A172 (cell line): Measurements from ENCODE around the gene DHRS11. TPM values are rescaled to one million over a fixed set of nuclear protein-coding genes. Genes with fewer than 3 reads are reported as not detected.

ENCODE experiments used
- DNase-seq: peaks from one replicate; pipeline ENCODE4 v3.0.0-alpha.2; 2015; ENCODE audit warnings: low spot score
- total RNA-seq: library from RNA; depleted of rRNA; stranded (reverse); fragments of >200 nt; shearing (Covaris generic); gene quantifications from 2 replicates; pipeline ENCODE4 v1.2.3, GENCODE V29; 2014

DHRS11 gene
- total RNA-seq, 1 experiment from 2014 or later: 15.4 TPM

DNA sequence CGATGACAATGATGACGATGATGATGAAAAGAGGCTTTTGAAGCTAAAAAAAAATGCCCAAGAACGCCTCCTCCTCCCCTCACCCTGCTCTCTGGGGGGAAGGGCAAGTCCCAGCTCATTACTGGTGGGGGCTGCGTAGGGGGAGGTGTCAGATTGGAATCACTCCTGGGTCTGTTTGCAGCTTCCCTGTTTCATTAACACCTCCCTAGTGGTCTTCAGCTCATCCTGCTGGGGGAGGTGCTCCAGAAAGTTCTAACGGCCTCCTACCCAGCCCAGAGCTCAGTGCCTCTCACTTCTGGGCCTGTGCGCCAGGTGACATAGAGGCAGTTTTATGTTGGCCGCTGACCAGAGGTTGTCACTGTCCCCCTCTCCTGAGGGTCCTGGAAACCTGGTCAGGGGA, 22.4 kb downstream of the DHRS11 start:
- DNase-seq: no peak

DNA sequence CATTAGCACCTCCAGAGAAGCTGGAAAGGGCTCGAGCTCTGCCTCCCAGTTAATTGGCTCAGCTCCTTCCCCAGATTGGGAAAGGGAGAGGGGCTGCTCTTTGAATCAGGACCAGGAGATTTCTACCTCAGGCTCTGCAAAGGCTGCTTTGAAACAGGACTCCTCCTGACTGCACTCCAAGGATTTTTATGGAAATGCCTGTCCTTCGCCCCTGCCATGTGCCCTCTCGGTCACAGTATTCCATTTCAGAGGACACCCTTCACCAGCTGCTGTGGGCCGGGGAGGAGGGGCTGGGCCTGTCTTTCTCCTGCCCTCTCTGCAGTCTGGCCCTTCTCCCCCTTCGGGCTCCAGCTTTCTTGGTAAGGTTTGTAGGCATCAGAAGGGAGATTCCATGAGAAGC, 23.3 kb downstream of the DHRS11 start:
- DNase-seq: no peak

DNA sequence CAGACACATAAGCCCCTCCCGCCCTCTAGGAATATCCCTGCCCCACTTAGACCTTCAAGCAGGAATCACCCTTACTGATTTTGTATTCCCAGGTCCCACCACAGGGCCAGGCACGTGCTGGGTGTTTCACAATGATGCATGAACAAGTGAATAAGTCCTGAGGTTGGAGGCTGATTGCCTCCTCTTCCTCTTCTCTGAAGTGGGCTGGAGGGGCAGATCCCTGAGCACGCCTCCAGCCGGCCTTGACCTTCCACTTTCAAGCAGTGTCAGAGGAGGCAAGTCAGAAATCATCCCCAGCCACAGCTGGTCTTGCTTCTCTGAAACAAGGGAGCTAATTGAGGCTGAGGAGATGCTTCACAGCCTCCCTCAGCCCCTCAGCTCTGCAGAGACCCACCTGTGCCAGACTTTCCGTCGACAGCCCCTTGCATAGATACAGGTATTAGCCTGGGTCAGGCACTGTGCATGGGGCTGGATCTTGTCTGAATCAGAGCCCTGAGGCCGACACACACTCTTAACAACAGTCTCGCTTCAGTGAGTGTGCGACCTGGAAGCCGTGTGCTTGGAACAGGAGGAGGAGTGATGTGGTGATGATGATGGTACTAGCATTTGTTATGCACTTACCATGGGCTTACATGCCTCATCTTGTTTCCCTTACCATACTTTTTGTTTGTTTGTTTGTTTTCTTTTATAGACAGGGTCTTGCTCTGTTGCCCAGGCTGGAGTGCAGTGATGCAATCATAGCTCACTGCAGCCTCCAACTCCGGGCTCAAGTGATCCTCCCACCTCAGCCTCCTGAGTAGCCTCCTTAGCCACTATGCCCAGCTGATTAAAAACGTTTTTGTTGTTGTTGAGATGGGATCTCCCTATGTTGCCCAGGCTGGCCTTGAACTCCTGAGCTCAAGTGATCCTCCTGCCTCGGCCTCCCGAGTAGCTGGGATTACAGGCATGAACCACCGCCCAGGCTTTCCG, 24.7 kb downstream of the DHRS11 start:
- no peak for DNase-seq

DNA sequence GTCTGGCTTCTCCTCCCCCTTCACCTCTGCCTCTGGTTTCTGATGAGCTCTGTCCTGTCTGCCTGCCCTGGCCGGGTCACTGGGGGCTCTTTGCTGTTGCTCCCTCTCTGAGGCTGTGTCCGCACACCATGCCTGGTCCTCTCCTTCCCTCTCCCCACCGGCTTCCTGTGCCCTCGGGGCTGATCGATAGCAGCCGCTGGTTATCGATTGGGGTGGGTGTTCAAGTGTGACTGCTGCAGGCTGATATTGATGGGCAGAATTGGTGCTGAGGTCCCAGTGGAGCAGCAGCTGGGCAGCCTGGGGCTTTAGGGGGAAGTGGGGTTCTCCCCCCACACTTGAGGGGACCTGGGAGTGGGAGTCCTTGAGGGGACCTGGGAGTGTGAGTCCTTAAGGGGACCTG, 26.1 kb downstream of the DHRS11 start:
- no peak for DNase-seq

DNA sequence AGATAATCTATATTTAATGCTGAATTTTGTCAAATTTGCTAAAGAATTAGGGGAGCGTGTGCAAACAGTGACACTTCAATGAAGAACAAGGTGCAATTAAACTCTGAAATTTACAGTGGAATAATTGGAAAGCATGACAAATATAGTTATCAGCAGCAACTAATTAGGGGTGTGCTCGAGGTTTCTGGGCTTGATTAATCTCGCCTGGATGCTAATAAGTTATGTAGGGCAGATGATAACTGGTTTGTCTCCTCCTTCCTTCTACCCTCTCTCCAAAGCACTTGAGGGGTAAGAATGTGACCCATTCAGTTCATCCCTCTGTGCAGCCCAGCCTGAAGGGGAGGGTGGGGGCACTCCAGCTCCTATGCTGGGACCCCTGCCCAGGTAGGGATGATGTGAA, 31.6 kb downstream of the DHRS11 start:
- no peak for DNase-seq

DNA sequence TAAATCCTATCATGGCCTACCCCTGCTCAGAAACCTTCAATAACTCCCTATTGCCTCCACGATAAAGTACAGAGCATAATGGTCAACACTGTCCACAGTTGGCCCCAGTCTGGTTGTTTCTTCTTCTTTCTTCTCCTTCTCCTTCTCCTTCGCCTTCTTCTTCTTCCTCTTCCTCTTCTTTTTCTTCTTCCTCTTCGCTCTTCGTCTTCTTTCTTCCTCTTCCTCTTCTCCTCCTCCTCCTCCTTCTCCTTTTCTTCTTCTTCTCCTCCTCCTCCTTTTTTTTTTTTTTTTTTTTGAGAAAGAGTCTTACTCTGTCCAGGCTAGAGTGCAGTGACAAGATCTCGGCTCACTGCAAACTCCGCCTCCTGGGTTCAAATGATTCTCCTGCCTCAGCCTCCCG, 33.5 kb downstream of the DHRS11 start:
- DNase-seq: no peak

DNA sequence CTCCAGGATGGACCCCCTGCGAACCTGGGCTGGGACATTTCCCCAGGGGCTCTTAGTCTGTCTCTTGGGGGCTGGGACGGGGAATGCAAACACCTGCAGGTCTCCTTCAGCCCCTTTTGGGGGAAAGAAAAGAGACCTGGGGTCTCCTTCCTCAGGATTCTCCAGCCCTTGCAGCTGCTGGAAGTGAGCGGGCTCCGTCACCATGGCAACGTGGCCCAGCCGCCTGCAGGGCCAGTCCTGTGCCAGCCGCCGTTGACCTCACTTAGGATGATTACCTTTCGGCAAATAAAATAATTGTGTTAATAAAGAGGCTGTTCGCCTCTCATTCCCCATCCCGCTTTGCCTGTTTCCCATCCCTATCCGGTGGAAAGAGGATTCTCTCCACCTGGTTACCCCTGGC, 35.4 kb downstream of the DHRS11 start:
- DNase-seq: no peak

DNA sequence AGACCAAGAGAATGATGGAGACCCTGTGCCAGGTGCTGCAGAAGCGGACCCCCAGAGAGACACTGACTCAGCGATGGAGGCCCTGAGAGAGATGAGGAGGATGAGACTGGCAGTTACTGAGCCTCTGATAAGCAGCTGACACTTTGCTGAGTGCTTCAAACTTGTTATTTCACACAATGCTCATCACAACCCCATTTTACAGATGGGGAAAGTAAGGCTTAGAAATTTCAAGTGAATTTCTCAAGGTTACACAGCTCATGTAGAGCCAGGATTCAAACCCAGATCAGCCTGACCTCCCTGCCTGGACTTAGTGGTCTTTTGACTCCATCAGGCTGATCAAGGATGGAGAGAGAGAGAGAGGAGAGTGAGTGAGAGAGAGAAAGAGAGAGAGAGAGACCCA, 36.9 kb downstream of the DHRS11 start:
- DNase-seq: no peak

DNA sequence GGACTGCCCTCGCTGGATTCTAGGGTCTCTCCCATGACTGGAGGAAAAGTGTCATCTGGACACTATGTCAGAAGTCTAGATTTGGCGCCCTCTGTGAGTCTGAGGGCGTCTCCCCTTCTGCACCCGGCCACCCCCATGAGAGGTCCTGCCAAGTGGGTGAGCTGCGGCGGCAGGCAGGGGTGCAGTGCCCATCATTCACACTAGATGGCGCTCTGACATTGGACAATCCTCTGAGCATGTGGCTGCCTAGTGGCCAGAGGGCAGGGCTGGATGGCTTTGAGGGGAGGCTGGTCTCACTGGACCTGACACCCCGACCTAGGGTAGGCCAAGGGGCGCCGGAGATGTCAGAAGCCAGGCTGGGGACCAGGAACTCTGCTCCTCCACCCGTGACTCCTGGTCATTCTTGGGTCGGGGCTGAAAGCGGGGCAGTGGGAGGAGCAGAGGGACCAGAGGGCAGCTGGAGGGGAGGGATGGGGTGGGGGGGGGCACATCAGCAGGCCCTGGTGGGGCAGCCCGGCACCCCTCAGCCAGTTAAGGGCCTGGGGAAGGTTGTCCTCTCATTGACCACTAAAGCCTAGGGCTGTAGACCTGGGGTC, 37.7 kb downstream of the DHRS11 start:
- peak; percentile 76 for DNase-seq

DNA sequence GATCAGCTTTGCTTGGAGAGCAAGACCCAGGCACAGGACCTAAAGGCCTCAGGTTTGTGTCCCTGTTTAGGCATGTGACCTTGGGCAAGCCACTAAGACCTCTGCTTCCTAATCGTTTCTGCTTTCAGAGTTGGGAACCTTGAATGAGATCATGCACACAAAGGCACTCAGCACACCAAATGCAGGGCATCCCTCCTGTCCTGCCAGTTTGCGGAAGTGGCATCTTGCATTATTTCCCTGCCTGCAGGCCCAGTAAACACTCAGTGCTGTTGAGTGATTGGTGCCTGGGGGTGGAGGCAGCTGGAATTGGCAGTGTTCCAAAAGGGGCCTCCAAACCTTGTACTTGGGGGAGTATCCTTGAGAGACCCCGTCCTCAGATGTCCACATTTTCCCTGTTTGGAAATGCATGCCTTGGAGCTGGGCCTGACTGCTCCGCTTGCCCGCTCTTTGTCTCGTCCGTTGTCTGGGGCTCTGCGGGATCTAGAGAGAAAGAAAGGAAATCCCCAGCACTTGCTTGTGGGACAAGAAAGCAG, 38.4 kb downstream of the DHRS11 start:
- no peak for DNase-seq

DNA sequence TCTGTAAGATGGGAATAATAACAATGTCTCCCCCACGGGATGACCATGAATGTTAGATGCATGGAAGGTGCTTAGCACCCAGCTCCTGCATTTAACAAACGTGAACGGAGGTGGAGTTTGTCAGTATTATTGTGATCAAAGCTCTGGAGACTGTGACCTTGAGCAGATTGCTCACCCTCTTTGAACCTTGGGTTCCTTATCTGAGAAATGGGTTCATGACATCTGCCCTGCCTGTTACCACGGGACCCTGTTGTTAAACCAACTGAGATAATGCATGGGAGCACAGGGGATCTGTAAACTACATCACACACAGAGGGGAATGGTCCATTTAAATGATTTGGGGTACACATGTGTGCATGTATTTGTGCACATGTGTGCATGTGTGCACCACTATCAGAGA, 39.3 kb downstream of the DHRS11 start:
- no peak for DNase-seq

DNA sequence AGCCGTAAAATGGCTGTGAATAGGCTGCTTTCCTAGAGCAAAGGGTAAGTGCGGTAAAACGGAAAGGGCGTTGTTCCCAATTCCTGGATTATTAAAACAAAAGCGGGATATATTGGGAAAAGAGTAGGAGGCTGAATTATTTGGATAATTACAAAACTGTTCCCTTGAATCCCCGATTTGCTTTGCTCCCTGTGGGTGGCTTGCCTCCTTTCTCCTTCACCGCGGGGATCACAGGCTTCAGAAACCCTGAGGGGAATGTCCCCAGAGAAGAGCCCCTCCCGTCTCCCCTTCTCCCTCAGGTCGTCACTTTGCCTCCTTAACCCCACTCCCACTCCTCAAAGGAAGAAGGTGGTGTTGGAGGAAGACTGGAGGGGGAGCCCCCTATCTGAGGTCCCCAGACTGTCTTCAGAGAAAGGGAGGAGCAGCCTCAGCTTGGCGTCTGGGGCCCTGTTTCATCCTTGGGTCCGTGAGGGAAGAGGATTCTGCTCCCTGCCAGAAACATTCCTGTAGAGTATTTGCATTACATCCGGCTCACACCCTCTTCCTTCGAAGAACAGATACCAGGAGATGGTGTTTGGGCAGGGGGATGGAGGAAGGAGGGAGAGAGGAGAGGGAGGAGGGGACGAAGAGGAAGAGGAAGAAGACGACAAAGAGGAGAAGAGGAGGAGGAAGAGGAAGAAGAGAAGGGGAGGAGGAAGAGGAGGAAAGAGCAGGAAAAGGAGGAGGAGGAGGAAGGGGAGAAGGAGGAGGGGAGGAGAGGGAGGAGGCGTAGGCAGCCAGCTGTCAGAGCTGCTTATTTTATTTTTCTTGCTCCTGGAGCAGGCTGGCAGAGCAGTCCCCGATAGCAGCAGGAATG, 41.5 kb downstream of the DHRS11 start:
- no peak for DNase-seq

DNA sequence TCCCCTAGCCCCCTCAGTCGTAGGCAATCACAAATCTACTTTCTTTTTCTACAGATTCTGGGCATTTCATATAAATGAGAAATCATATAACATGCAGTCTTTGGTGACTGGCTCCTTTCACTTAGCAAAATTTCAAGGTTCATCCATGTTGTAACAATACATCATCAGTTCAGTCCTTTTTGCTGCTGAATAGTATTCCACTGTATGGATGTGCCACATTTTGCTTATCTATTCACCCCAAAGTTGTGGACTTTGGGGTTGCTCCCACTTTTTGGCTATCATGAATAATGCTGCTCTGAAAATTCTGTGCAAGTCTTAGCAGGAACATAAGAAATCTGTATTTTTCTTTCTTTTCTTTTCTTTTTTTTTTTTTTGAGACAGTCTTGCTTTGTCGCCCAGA, 48.7 kb downstream of the DHRS11 start:
- no peak for DNase-seq

DNA sequence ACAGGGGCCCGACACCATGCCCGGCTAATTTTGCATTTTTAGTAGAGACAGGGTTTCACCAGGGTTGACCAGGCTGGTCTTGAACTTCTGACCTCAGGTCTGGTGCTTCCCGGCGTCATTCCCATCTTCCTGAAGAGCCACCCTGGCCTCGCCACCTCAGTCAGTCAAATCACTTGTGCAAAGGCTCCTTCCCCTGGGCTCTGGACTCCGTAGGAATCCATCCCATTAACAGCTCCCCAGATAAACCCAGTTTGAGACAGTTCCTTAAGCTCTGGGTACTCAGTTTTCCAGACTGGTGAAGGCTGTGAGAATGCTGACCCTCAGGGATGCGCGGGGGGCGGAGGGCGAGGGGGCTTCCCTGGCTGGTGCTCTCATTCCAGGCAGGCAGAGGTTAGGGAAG, 49.2 kb downstream of the DHRS11 start:
- no peak for DNase-seq

DNA sequence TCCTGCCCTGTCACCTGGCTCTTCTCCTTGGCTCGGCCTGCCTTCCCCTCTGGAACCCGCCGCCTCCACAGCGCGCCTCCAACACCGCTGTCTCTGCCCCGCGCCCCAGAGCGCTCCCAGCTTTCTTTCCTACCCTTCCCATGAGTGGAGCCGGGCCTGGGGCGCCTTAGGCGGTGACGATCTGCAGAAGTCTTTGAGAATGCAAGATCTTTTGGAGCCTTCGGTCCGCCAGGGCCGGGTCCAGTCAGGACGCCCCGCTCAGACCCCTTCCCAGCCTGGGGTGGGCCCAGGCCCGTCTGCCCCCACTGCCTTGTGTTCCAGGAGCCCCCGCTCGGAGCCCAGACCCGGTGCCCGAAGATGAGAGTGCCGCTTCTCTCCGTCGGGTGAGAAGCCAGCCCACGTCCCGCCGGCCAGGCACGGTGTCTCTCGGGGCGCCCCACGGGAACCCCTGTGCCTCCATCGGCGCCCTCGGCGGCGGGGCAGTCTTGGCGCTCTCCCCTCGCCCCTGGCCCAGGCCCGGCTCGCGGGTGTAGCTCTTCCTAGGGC, 49.7 kb downstream of the DHRS11 start:
- DNase-seq: no peak

DNA sequence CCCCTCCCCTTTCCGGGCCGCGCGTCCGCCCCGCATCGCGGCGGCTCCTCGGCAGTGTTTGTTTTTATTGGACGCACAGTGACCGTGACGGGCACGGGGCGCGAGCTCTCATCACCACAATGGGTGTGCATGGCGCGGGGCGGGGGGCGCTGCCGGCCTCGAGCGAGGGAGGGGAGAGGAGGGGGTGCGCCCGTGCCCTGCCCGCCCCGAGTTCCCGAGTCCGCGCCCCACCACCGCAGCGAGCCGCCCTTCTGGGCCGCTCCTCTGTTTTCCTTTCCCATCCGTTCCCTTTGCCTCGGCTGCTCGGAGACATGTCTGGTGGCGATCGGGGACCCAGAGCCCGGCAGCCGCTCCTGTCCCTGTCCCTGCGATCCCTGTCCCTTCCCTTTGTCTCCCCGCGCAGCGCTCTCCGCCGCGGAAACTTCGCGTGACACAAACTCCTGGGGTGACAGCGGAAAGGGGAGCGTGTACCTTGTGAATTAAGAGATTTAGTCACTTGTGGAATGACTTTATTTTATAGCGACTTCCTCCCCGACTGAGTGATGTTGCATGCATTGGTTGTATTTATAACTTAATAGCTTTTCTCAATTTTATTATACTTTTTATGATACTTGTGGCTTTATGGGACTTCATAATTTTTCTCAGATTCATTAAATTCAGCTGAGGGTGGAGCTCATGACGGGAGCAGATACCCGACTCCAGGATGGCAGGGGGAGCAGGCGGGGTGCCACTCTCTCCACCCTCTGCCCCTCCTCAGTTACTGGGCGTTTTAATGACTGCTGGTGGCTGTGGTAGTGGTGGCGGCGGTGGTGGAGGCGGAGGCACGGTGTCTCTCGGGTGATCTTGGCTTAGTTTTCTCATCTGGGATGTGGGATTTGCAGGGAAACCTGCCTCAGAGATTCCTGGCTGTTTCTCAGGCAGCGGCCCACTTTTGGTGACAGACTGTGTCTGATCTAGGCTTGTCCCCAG, 50.5 kb downstream of the DHRS11 start:
- no peak for DNase-seq

DNA sequence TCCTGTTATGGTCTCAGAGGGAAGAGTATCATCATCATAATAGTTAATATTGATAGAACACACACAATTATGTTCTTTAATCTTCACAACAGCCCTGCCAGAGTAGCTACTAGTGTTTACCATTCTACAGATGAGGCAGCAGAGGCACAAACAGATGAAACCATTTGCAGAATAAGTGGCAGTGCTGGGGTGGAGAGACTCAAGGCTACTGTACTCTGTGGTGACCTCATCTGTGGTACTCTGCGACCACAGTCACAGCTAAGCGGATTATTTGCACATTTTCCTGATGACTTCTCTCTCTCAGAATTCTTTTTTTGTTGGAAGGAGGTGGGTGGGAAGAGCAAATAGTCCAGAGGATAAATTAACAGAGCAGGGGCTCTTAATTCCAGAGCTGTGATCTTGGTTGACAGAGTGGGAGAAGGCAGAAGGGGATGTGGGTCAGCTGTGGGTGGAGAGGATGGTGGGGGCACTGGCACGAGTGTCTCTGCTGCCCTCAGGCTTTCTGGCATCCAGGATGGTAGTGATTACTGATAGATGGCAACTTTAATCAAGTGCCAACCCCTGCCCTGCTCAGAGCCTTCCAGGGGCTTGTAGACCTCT, 51.5 kb downstream of the DHRS11 start:
- DNase-seq: no peak

DNA sequence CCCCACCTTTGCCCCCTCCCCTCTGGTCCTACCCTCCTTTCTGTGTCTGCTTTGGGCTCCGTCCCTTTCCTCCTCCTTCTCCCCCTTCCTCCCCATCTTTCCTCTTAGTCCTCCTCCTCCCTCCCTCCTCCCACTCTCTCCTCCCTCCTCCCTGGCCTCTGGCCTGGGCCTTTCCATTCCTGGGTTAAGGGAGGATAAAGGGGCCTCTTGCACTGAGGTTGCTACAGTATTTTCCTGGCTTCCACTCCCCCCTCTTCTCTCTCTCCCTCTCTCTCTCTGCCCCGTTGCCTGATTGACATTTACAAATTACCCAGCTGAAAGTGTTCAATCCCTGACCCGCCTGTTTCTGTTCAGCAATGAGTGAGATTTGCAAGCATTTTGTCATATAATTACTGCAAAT, 53.7 kb downstream of the DHRS11 start:
- no peak for DNase-seq

DNA sequence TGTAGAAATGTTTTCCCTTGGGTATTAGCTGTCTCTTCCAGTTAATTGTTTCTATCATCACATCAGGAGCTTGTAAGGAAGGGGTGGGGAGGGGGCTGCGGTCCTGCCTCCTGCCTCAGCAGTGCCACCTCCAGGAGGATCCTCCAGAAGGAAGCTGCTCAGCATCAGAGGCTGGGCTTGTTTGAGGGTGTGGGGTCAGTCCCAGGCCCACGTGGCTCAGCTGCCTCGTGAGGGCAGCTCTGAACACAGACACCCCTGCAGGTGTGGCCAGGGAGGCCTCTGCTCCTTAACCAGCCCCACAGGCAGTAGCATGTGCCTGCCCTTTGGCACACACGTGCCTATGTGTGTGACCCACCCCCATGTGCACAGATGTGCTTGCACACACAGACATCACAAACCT, 56.0 kb downstream of the DHRS11 start:
- DNase-seq: no peak

DNA sequence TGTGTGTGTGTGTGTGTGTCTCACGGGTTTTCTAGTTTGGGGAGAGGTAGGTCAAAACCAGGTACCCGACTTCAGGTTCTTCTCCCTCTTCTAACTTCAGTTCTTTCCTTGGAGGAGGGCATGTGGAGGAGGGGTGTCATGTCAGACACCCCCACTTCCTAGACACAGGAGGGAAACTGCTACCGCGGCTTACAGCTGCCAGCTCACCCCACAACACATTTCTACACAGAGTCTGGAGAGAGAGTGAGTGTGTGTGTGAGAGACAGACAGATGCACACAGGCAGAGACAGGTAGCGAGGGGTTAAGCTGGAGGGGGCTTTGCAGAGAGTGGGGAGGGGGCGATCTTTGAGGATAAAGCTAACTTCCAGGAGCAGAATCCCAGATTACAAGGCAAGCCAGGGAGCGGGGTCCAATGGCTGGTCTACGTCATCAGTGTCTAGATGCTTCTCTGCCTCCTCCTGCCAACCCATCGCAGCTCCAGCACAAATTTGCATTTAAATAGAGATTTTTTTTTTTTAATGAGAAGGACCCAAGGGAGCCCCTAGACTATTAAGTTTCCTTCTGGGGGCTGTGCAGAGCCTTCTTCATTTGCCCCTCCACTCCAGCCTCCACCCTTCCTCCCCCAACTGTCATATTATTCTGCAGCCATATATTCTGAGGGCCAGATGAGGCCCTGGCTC, 58.6 kb downstream of the DHRS11 start:
- DNase-seq: no peak
